ENCODE measurements around the gene RND1. TPM values are rescaled to one million over a fixed set of nuclear protein-coding genes. Genes with fewer than 3 reads are reported as not detected.

RND1 gene
- total and polyA plus RNA-seq, 2 of the 13 experiments (the other 11 are each of a cell fraction or from before 2014, with no cell fraction given): 1.8 to 1.9 TPM

DNA sequence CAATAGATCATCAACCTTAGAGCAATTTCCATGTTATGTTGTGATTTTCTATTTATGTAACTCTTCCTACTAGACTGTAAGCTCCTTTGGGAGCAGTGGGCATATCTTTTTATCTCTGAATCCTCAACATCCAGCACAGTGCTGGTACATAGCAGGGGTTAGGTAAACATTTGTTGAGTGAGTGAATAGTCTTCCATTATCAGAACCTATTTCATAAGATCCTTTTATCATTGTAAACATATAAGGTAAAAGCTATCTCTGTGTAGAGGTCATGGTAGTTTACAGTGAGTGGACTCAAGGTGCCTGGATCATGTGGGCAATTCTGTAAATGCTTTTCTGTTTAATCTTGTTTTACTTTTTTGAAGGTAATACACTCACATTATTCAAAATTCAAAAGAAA, 44.5 kb upstream of the RND1 start (continued):
- TF ChIP-seq, protein P1, sequence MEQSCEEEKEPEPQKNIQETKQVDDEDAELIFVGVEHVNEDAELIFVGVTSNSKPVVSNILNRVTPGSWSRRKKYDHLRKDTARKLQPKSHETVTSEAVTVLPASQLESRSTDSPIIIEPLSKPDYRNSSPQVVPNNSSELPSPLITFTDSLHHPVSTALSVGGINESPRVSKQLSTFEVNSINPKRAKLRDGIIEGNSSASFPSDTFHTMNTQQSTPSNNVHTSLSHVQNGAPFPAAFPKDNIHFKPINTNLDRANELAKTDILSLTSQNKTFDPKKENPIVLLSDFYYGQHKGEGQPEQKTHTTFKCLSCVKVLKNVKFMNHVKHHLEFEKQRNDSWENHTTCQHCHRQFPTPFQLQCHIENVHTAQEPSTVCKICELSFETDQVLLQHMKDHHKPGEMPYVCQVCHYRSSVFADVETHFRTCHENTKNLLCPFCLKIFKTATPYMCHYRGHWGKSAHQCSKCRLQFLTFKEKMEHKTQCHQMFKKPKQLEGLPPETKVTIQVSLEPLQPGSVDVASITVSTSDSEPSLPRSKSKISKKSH (CRISPR knock-in tag; IDR thresholded peaks at IDR 0.05; ENCODE audit: borderline replicate concordance): no peak
- TF ChIP-seq ZNF253 (CRISPR knock-in tag; IDR thresholded peaks at IDR 0.05; ENCODE audit: borderline replicate concordance): no peak
- TF ChIP-seq CREM (IDR thresholded peaks at IDR 0.05): peak; percentile 88
- no peak for TF ChIP-seq CREM (CRISPR knock-in tag; IDR thresholded peaks at IDR 0.05)
- TF ChIP-seq HOXA3 (CRISPR knock-in tag; IDR thresholded peaks at IDR 0.05): peak; percentile 48
- TF ChIP-seq, protein P2, sequence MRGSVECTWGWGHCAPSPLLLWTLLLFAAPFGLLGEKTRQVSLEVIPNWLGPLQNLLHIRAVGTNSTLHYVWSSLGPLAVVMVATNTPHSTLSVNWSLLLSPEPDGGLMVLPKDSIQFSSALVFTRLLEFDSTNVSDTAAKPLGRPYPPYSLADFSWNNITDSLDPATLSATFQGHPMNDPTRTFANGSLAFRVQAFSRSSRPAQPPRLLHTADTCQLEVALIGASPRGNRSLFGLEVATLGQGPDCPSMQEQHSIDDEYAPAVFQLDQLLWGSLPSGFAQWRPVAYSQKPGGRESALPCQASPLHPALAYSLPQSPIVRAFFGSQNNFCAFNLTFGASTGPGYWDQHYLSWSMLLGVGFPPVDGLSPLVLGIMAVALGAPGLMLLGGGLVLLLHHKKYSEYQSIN (CRISPR knock-in tag; IDR thresholded peaks at IDR 0.05; ENCODE audit: borderline replicate concordance): no peak
- TF ChIP-seq JUNB (CRISPR knock-in tag; IDR thresholded peaks at IDR 0.05; ENCODE audit: borderline replicate concordance): no peak
- TF ChIP-seq ZNF557 (CRISPR knock-in tag; IDR thresholded peaks at IDR 0.05): peak; percentile 20; the same call in 1 of the 2 replicates
- TF ChIP-seq ZNF251 (CRISPR knock-in tag; IDR thresholded peaks at IDR 0.05): no peak
- TF ChIP-seq AGO1 (IDR thresholded peaks at IDR 0.05; ENCODE audit: low read depth, low read length, poor library complexity, severe bottlenecking): no peak
- TF ChIP-seq ZNF12 (CRISPR knock-in tag; IDR thresholded peaks at IDR 0.05): peak; percentile 64; the same call in 1 of the 2 replicates
- TF ChIP-seq SMAD9 (CRISPR knock-in tag; IDR thresholded peaks at IDR 0.05): no peak
- TF ChIP-seq, protein P3, sequence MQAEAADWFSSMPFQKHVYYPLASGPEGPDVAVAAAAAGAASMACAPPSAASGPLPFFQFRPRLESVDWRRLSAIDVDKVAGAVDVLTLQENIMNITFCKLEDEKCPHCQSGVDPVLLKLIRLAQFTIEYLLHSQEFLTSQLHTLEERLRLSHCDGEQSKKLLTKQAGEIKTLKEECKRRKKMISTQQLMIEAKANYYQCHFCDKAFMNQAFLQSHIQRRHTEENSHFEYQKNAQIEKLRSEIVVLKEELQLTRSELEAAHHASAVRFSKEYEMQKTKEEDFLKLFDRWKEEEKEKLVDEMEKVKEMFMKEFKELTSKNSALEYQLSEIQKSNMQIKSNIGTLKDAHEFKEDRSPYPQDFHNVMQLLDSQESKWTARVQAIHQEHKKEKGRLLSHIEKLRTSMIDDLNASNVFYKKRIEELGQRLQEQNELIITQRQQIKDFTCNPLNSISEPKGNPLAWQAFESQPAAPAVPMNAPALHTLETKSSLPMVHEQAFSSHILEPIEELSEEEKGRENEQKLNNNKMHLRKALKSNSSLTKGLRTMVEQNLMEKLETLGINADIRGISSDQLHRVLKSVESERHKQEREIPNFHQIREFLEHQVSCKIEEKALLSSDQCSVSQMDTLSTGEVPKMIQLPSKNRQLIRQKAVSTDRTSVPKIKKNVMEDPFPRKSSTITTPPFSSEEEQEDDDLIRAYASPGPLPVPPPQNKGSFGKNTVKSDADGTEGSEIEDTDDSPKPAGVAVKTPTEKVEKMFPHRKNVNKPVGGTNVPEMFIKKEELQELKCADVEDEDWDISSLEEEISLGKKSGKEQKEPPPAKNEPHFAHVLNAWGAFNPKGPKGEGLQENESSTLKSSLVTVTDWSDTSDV (CRISPR knock-in tag; IDR thresholded peaks at IDR 0.05): no peak
- TF ChIP-seq ZBTB1 (CRISPR knock-in tag; IDR thresholded peaks at IDR 0.05; ENCODE audit: borderline replicate concordance): no peak
- no peak for TF ChIP-seq ZKSCAN1 (IDR thresholded peaks at IDR 0.05; ENCODE audit: low read length)
- TF ChIP-seq RFX5 (IDR thresholded peaks at IDR 0.05; ENCODE audit: low read depth, low read length): no peak
- TF ChIP-seq ZNF121 (CRISPR knock-in tag; IDR thresholded peaks at IDR 0.05): no peak
- peak; percentile 87; the same call in 1 of the 2 replicates for TF ChIP-seq ZNF652 (CRISPR knock-in tag; IDR thresholded peaks at IDR 0.05; ENCODE audit: borderline replicate concordance, low read depth)
- TF ChIP-seq ZNF101 (CRISPR knock-in tag; IDR thresholded peaks at IDR 0.05; ENCODE audit: borderline replicate concordance, low read depth): no peak
- TF ChIP-seq ERF (CRISPR knock-in tag; IDR thresholded peaks at IDR 0.05): peak; percentile 80; the same call in 1 of the 2 replicates
- TF ChIP-seq, protein P4, sequence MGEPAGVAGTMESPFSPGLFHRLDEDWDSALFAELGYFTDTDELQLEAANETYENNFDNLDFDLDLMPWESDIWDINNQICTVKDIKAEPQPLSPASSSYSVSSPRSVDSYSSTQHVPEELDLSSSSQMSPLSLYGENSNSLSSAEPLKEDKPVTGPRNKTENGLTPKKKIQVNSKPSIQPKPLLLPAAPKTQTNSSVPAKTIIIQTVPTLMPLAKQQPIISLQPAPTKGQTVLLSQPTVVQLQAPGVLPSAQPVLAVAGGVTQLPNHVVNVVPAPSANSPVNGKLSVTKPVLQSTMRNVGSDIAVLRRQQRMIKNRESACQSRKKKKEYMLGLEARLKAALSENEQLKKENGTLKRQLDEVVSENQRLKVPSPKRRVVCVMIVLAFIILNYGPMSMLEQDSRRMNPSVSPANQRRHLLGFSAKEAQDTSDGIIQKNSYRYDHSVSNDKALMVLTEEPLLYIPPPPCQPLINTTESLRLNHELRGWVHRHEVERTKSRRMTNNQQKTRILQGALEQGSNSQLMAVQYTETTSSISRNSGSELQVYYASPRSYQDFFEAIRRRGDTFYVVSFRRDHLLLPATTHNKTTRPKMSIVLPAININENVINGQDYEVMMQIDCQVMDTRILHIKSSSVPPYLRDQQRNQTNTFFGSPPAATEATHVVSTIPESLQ (CRISPR knock-in tag; conservative IDR thresholded peaks at IDR 0.05): no peak
- TF ChIP-seq, protein P5, sequence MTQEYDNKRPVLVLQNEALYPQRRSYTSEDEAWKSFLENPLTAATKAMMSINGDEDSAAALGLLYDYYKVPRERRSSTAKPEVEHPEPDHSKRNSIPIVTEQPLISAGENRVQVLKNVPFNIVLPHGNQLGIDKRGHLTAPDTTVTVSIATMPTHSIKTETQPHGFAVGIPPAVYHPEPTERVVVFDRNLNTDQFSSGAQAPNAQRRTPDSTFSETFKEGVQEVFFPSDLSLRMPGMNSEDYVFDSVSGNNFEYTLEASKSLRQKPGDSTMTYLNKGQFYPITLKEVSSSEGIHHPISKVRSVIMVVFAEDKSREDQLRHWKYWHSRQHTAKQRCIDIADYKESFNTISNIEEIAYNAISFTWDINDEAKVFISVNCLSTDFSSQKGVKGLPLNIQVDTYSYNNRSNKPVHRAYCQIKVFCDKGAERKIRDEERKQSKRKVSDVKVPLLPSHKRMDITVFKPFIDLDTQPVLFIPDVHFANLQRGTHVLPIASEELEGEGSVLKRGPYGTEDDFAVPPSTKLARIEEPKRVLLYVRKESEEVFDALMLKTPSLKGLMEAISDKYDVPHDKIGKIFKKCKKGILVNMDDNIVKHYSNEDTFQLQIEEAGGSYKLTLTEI (CRISPR knock-in tag; conservative IDR thresholded peaks at IDR 0.05): no peak
- no peak for TF ChIP-seq ZMYM2 (CRISPR knock-in tag; IDR thresholded peaks at IDR 0.05)

Measured in HepG2 (cell line).